ENCODE results near the gene DMC1. TPM values are rescaled to one million over a fixed set of nuclear protein-coding genes. Genes with fewer than 3 reads are reported as not detected.

Gene DMC1
- total RNA-seq, 5 donors from 2014 or later (not counting 1 experiment from before 2014, with no cell fraction given): 0.55 to 0.78 (median 0.68) TPM; not detected in 1

DNA sequence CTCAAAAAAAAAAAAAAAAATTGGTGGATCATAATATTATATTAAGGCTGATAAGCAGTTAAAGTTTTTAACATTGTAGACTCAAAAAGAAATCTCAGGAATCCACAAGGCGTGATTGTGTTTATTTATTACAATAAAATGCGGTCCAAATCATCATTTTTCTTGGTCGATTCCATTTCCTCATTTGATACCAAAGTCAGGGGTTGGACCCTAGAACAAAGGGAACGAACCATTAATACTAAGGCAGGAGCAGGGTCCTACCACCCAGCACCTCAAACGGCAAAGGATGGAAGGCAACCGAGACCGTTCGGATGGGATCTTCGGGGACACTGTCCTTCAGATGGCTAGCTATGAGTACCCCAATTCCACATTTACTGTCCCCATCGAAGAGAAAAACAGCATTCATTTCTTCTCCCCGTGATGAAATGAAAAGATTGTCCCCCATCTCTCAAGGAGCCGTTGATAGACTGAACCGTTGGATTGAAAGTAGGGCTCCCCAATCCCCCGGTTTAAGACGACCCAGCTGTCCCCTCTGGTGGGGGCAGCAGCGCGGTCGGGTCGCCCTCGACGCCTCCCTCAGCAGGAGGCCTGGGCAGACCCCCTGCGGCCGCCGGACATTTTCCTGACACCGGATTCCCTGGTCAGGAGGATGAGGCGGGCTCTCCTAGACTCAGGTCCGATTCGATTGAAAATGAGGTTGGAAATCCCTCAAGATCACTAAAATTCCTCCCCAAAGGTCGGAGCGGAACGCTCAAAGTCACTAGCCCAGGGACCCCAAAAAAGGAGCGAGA is 607 bp downstream of the DMC1 start:
- peak overlapping the region; percentile 55 to 63 for H3K4me3 ChIP-seq (ENCODE audit: control insufficient read depth in 1 of 2, extremely low read depth in 1 of 2, low read length in 1 of 2)
- WGBS (ENCODE audit: insufficient coverage): 31% methylated on average over 23 of the region's 32 CpGs
- no peaks in the 10 kb centered on the region for H3K27me3 Mint-ChIP-seq
- DNase-seq (peak in 3 of 35 experiments; percentile 0 to 1 (median 1)), ATAC-seq (replicated peaks in 1 of 4) (peak in 1 of 4 experiments; percentile 1)
- no peaks in the 10 kb centered on the region for H3K9me3 ChIP-seq
- no peaks in the 10 kb centered on the region for H3K27me3 ChIP-seq (replicated peaks in 1 of 2; ENCODE audit: control insufficient read depth in 2 of 2, extremely low read depth in 1 of 2, insufficient read depth in 2 of 2, low read length in 1 of 2)
- H3K9me3 Mint-ChIP-seq: no peaks in the 10 kb centered on the region
- peaks cover 9 to 19% of the 10 kb centered on the region in 2 experiments for H3K4me1 ChIP-seq (ENCODE audit: control insufficient read depth in 1 of 2, extremely low read depth in 1 of 2, insufficient read depth in 2 of 2, low read length in 2 of 2)
- peak overlapping the region; percentile 34 for H3K27ac ChIP-seq (ENCODE audit: low read length)
- H3K27ac Mint-ChIP-seq: peak overlapping the region in 1 of 2 donors; percentile 74
- CTCF ChIA-PET: interaction anchor here in 1 of 2 donors (0.6 kb wide), 1 partner anchor 1379 kb away, joined by 5 read pairs; no protein-coding TSS in a partner anchor
- H3K36me3 ChIP-seq (ENCODE audit: control insufficient read depth in 2 of 2, extremely low read depth in 1 of 2, insufficient read depth in 1 of 2, low read length in 1 of 2): no peaks in the 10 kb centered on the region
- peaks cover 12 to 18% (median 15%) of the 10 kb centered on the region in 3 donors for H3K4me1 Mint-ChIP-seq
- peak overlapping the region; percentile 84 to 89 (median 88) for H3K4me3 Mint-ChIP-seq
- POLR2A ChIA-PET: interaction anchor here in 1 of 2 donors (0.5 kb wide), 1 partner anchor 301 kb away, joined by 4 read pairs; no protein-coding TSS in a partner anchor
- H3K36me3 Mint-ChIP-seq: no peaks in the 10 kb centered on the region

DNA sequence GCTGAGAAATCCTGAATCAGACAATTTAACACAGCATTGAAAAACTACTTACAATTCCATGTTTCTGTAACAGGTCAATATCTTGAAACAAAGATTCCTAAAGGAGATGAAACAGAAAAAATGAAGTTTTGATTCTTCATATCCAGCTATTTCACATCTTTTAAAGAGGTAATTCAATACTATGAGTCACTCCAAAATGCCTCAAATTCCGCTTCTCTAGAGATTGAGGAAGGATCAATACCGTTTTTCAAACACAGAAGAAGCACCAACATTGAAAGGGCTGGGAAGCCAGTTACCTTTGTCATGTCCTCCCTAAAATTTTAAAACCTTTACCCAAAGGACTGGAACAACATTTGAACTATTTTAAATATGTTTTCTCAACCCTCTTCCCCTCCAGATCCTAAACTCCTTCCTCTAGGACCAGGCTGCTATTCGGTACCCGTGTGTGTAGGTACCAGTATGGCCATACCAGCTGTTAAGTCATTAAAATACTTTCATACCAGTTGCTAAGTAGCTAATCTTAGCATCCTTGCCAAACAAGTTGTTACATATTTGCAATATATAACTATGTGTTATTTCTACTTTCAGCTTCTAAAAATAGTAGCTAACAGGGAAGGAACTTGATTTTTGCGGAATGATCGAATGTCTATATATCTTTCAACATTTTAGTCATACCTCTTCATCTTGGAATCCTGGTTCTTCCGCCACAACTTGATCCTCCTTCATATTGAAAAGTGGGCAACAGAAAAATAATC is 2.3 kb downstream of the DMC1 start:
- Histone ChIP-seq H3K9me3 (no peaks in the 10 kb centered on the region), H3K27ac (ENCODE audit: low read length) (no peak overlapping the region), H3K4me3 (ENCODE audit: control insufficient read depth in 1 of 2, extremely low read depth in 1 of 2, low read length in 1 of 2) (no peak overlapping the region), H3K4me1 (ENCODE audit: control insufficient read depth in 1 of 2, extremely low read depth in 1 of 2, insufficient read depth in 2 of 2, low read length in 2 of 2) (peaks cover 9 to 19% of the 10 kb centered on the region in 2 experiments), H3K36me3 (ENCODE audit: control insufficient read depth in 2 of 2, extremely low read depth in 1 of 2, insufficient read depth in 1 of 2, low read length in 1 of 2) (no peaks in the 10 kb centered on the region), H3K27me3 (replicated peaks in 1 of 2; ENCODE audit: control insufficient read depth in 2 of 2, extremely low read depth in 1 of 2, insufficient read depth in 2 of 2, low read length in 1 of 2) (no peaks in the 10 kb centered on the region)
- Mint-ChIP-seq H3K27me3 (no peaks in the 10 kb centered on the region), H3K27ac (peak overlapping the region; percentile 24 to 49), H3K9me3 (no peaks in the 10 kb centered on the region), H3K4me3 (no peak overlapping the region), H3K36me3 (no peaks in the 10 kb centered on the region), H3K4me1 (peaks cover 12 to 18% (median 15%) of the 10 kb centered on the region in 3 donors)
- ATAC-seq (replicated peaks in 1 of 4): no peak
- no CpG with 5 or more reads among the region's 7 CpGs for WGBS (ENCODE audit: insufficient coverage)
- DNase-seq: no peak
- POLR2A ChIA-PET: no interaction called here
- CTCF ChIA-PET: interaction anchor here in 1 of 2 donors (0.6 kb wide), 1 partner anchor 72 kb away, joined by 4 read pairs; no protein-coding TSS in a partner anchor

DNA sequence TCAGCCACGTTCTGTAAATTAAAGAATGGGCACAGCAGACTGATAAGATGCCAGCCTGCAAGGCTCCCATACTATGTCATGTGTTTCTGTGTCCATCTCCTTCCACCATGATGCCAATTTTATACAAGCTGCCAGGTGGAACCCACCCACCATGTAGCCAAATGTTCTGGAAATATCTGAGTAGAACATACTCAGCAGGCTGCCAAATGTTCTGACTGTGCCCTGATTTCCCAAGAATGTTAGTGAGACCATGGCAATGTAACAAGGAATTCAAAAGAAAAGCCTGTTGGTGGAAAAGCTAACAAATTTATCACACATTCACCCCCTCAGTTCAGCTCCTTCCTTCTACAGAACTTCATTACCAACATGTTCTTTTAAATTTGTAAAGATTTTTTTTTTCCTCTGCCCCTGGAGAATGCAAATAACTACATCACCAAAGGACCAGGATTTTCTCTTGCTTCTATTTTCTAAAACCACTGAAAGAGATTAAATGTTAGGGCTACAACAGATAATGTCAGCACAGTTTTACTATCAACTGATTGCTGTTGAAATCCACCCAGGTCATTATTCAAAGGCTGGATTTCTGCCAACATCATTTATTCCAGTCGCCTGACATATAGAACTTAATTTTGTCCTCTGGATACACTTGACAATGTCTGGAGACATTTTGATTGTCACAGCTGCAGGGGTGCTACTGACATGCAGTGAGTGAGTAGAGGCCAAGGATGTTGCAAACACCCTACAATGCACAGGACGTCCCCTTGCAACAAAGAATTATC is 3.1 kb downstream of the DMC1 start:
- Mint-ChIP-seq H3K36me3 (no peaks in the 10 kb centered on the region), H3K4me1 (peaks cover 12 to 18% (median 15%) of the 10 kb centered on the region in 3 donors), H3K4me3 (no peak overlapping the region), H3K27ac (peak overlapping the region in 1 of 2 donors; percentile 22), H3K9me3 (no peaks in the 10 kb centered on the region), H3K27me3 (no peaks in the 10 kb centered on the region)
- WGBS (ENCODE audit: insufficient coverage): 69% methylated on average over 2 of the region's 3 CpGs
- ChIA-PET POLR2A (interaction anchor here in 1 of 2 donors (0.6 kb wide), 1 partner anchor 10 kb away, joined by 3 read pairs; no protein-coding TSS in a partner anchor), CTCF (no interaction called here)
- Histone ChIP-seq H3K4me3 (ENCODE audit: control insufficient read depth in 1 of 2, extremely low read depth in 1 of 2, low read length in 1 of 2) (no peak overlapping the region), H3K9me3 (no peaks in the 10 kb centered on the region), H3K27me3 (replicated peaks in 1 of 2; ENCODE audit: control insufficient read depth in 2 of 2, extremely low read depth in 1 of 2, insufficient read depth in 2 of 2, low read length in 1 of 2) (no peaks in the 10 kb centered on the region), H3K27ac (ENCODE audit: low read length) (no peak overlapping the region), H3K36me3 (ENCODE audit: control insufficient read depth in 2 of 2, extremely low read depth in 1 of 2, insufficient read depth in 1 of 2, low read length in 1 of 2) (no peaks in the 10 kb centered on the region), H3K4me1 (ENCODE audit: control insufficient read depth in 1 of 2, extremely low read depth in 1 of 2, insufficient read depth in 2 of 2, low read length in 2 of 2) (peaks cover 9 to 19% of the 10 kb centered on the region in 2 experiments)
- ATAC-seq (replicated peaks in 1 of 4): no peak
- no peak for DNase-seq

DNA sequence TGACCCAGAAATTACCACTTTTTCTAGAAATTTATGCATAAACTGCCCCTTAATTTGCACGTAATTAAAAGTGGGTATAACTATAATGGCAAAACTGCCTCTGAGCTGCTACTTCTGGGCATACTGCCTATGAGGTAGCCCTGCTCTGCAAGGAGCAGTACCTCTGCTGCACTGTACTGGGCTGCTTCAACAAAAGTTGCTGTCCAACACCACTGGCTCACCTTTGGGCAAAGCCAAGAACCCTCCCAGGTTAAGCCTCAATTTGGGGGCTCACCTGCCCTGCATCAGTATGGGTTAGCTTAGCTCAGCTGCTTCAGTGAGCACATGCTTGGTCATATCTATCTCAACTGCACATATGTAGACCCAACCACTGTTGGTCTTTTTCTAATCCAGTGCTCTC is 4.5 kb downstream of the DMC1 start:
- no peak overlapping the region for H3K27ac ChIP-seq (ENCODE audit: low read length)
- peaks cover 0 to 10% of the 10 kb centered on the region in 2 experiments for H3K4me1 ChIP-seq (ENCODE audit: control insufficient read depth in 1 of 2, extremely low read depth in 1 of 2, insufficient read depth in 2 of 2, low read length in 2 of 2)
- H3K36me3 Mint-ChIP-seq: no peaks in the 10 kb centered on the region
- peaks cover 0 to 6% (median 3%) of the 10 kb centered on the region in 3 donors for H3K4me1 Mint-ChIP-seq
- no peaks in the 10 kb centered on the region for H3K9me3 Mint-ChIP-seq
- no peak overlapping the region for H3K4me3 ChIP-seq (ENCODE audit: control insufficient read depth in 1 of 2, extremely low read depth in 1 of 2, low read length in 1 of 2)
- POLR2A ChIA-PET: interaction anchor here in 1 of 2 donors (0.5 kb wide), 1 partner anchor 10 kb away, joined by 8 read pairs; no protein-coding TSS in a partner anchor
- no peaks in the 10 kb centered on the region for H3K9me3 ChIP-seq
- DNase-seq: no peak
- no peaks in the 10 kb centered on the region for H3K27me3 Mint-ChIP-seq
- H3K4me3 Mint-ChIP-seq: no peak overlapping the region
- no peaks in the 10 kb centered on the region for H3K36me3 ChIP-seq (ENCODE audit: control insufficient read depth in 2 of 2, extremely low read depth in 1 of 2, insufficient read depth in 1 of 2, low read length in 1 of 2)
- H3K27ac Mint-ChIP-seq: no peak overlapping the region
- no peaks in the 10 kb centered on the region for H3K27me3 ChIP-seq (replicated peaks in 1 of 2; ENCODE audit: control insufficient read depth in 2 of 2, extremely low read depth in 1 of 2, insufficient read depth in 2 of 2, low read length in 1 of 2)
- CTCF ChIA-PET: no interaction called here
- WGBS (ENCODE audit: insufficient coverage): 100% methylated on average over 1 of the region's 1 CpG
- ATAC-seq (replicated peaks in 1 of 4): no peak

DNA sequence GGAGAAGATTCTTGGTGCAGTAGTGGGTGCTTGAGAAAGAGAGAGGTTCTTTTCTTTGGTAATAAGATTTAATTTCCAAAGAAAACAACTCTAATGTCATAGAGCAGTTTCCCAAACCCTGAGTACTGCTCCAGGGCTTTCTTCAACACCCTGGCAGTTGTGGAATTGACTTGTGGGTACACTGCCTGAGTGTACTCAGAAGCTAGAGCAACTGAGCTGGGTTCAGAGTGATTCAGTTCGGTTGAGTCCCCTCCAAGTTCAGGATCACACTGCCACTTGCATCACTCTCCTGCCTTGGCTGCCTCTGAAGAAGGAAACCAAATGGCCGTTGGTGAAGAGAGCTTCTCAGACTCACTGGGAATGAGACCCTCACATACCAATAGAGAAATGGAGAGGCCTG is 5.3 kb downstream of the DMC1 start:
- H3K36me3 Mint-ChIP-seq: no peaks in the 10 kb centered on the region
- no peaks in the 10 kb centered on the region for H3K9me3 Mint-ChIP-seq

More for the DNA sequence above, 5.3 kb downstream of the DMC1 start:
- H3K4me3 Mint-ChIP-seq: no peak overlapping the region
- ChIA-PET CTCF (no interaction called here), POLR2A (no interaction called here)
- H3K27me3 Mint-ChIP-seq: no peaks in the 10 kb centered on the region
- Histone ChIP-seq H3K9me3 (no peaks in the 10 kb centered on the region), H3K27ac (ENCODE audit: low read length) (no peak overlapping the region), H3K4me1 (ENCODE audit: control insufficient read depth in 1 of 2, extremely low read depth in 1 of 2, insufficient read depth in 2 of 2, low read length in 2 of 2) (peaks cover 0 to 5% of the 10 kb centered on the region in 2 experiments), H3K27me3 (replicated peaks in 1 of 2; ENCODE audit: control insufficient read depth in 2 of 2, extremely low read depth in 1 of 2, insufficient read depth in 2 of 2, low read length in 1 of 2) (no peaks in the 10 kb centered on the region), H3K36me3 (ENCODE audit: control insufficient read depth in 2 of 2, extremely low read depth in 1 of 2, insufficient read depth in 1 of 2, low read length in 1 of 2) (no peaks in the 10 kb centered on the region), H3K4me3 (ENCODE audit: control insufficient read depth in 1 of 2, extremely low read depth in 1 of 2, low read length in 1 of 2) (no peak overlapping the region)
- WGBS (ENCODE audit: insufficient coverage): no CpG with 5 or more reads among the region's 2 CpGs
- DNase-seq (no peak), ATAC-seq (replicated peaks in 1 of 4) (no peak)
- peaks cover 0 to 4% (median under 1%) of the 10 kb centered on the region in 3 donors for H3K4me1 Mint-ChIP-seq
- H3K27ac Mint-ChIP-seq: no peak overlapping the region
